Measurements from ENCODE around the gene PLTP. TPM values are rescaled to one million over a fixed set of nuclear protein-coding genes. Genes with fewer than 3 reads are reported as not detected.
"Not testable (repeated sequence)": the region's sequence is repeated elsewhere in the genome, so short reads cannot be mapped to it uniquely, and the experiment has no call there.

The PLTP gene
- total RNA-seq: 95.4 TPM

- DNase-seq (ENCODE audit: low spot score): peak; percentile 86
- peak; percentile 71 for ATAC-seq
- intact Hi-C loops (cut with DNase I): no loop called here
Measured at GRCh38 chr20:45911486-45912343, at the start of gene PLTP. Gene PLTP, minus strand, starts transcription at chr20:45912155. Its CDS starts 703 bp downstream, at chr20:45911452.

GRCh38 chr20:45959956-45960630 lies 48.1 kb upstream of the PLTP start:
- DNase-seq (ENCODE audit: low spot score) (peak; percentile 45), ATAC-seq (no peak)
- intact Hi-C loops (cut with DNase I): loop anchor here (10.0 kb wide), 1 partner anchor 65 kb away; the partner anchor contains the start of genes CTSA and NEURL2

- peak; percentile 56 for DNase-seq (ENCODE audit: low spot score)
- no peak for ATAC-seq
- intact Hi-C loops (cut with DNase I): loop anchor here (10.0 kb wide), 1 partner anchor 64 kb away; the partner anchor contains the start of genes CTSA and NEURL2
Measured at GRCh38 chr20:45959126-45959525, 47.2 kb upstream of the PLTP start.

GRCh38 chr20:45958593-45958992 lies 46.6 kb upstream of the PLTP start:
- DNase-seq (ENCODE audit: low spot score) (peak; percentile 9), ATAC-seq (no peak)
- intact Hi-C loops (cut with DNase I): loop anchor here (10.0 kb wide), 1 partner anchor 64 kb away; the partner anchor contains the start of genes CTSA and NEURL2

- intact Hi-C loops (cut with DNase I): loop anchor here (10.0 kb wide), 1 partner anchor 62 kb away; the partner anchor contains the start of genes CTSA and NEURL2
- ATAC-seq (no peak), DNase-seq (ENCODE audit: low spot score) (peak; percentile 51)
Measured at GRCh38 chr20:45957021-45957941, 45.3 kb upstream of the PLTP start.

DNA sequence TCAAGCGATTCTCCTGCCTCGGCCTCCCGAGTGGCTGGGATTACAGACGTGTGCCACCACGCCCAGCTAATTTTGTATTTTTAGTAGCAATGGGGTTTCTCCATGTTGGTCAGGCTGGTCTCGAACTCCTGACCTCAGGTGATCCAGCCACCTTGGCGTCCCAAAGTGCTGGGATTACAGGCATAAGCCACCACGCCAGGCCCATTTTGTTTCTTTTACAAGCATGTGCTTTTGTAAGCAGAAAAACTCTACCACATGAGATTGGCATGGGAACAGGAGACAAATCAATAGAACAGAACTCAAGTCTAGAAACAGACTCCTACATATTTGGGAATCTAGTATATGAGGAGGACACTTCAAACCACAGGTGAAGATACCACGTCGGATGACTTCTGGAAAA lies 44.4 kb upstream of the PLTP start:
- not testable (repeated sequence) for DNase-seq (ENCODE audit: low spot score); ATAC-seq
- intact Hi-C loops (cut with DNase I): loop anchor here (10.0 kb wide), 1 partner anchor 62 kb away; the partner anchor contains the start of genes CTSA and NEURL2

GRCh38 chr20:45953672-45954071 lies 41.7 kb upstream of the PLTP start:
- no peak for ATAC-seq
- DNase-seq (ENCODE audit: low spot score): no peak
- intact Hi-C loops (cut with DNase I): loop anchor here (10.0 kb wide), 1 partner anchor 59 kb away; the partner anchor contains the start of genes CTSA and NEURL2

- intact Hi-C loops (cut with DNase I): loop anchor here (10.0 kb wide), 1 partner anchor 58 kb away; the partner anchor contains the start of genes CTSA and NEURL2
- DNase-seq (ENCODE audit: low spot score) (no peak), ATAC-seq (no peak)
Measured at GRCh38 chr20:45952861-45953260, 40.9 kb upstream of the PLTP start.

DNA sequence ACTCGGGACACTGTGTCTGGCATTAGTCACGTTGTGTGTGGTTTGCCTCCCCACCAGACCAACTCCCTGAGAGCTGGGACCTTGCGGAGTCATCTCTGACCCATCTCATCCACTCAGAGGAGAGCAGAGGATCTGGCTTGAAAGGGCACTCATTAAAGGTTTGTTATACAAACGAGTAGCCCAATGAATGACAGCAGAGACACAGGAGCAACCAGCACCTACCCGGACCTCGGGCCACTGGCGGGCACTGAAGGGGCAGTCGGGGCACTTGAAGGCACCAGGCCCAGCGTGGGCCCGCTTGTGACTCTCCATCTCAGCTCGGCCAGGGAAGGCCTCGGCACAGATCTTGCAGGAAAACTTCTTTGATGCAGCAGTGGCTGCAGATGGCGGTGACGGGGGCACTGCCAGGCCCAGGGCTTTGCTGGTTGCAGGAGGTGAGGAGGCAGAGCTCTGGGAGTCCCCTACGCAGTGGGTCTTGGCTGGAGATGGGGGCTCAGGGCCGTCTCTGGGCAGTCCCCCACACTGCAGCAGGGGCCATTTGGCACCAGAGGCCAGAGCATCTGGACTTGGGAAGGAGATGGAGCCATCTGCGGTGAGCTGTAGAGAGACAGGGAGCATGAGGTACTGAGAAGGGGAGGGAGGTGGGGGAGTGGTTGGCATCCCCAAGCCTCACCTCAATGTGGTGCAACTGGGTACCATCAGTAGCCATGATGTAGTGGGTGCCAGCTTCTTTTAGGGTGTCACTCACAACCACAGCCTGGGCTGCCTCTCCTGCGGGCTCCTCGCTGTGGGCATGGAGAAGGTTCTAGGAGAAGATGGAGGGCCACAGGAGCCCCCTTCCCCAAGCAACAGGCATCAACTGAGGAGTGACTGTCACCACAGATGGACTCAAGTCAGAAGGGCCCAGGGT lies 40.2 kb upstream of the PLTP start:
- ATAC-seq (no peak), DNase-seq (ENCODE audit: low spot score) (no peak)
- intact Hi-C loops (cut with DNase I): loop anchor here (10.0 kb wide), 1 partner anchor 57 kb away; the partner anchor contains the start of genes CTSA and NEURL2

GRCh38 chr20:45950330-45950646 lies 38.3 kb upstream of the PLTP start:
- ATAC-seq: no peak
- intact Hi-C loops (cut with DNase I): loop anchor here (10.0 kb wide), 1 partner anchor 55 kb away; the partner anchor contains the start of genes CTSA and NEURL2
- DNase-seq (ENCODE audit: low spot score): no peak

DNA sequence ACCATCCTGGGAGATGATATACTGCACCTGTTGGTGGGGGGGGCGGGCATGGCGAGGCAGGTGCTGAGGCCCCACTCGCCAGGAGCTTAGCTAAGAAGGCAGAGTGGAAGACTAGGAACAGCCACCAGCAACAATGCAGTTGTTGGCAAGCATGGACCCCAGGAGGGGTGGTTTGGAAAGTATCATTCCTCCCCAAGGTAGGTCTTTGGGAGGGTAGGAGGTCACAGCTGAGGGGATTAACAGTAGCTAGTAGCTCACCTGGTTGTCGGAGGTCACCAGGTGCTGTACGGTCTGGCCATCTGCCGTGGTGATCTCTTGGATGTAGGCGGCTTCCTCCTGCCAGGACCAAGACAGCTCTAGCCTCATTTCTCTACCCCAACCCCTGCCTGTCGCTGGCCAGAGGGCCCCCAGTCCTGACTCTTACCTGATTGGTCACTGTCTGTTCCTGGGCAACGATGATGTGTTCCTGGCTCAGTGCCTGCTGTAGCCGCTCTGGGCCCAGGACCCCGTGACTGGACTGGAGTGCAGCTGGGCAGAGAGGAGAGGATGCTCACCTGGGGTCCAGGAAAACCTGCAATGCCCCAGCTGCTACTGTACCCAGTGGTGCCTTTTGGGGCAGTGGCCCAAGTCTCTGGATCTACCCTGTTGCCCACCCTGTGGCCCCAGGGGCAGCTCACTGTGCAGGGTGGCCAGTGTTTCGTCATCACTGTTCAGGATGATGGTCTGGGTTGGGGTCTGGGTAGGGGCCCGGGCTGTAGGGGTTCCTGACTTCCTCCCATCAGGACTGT lies 37.8 kb upstream of the PLTP start:
- intact Hi-C loops (cut with DNase I): loop anchor here (10.0 kb wide), 1 partner anchor 55 kb away; the partner anchor contains the start of genes CTSA and NEURL2
- DNase-seq (ENCODE audit: low spot score) (no peak), ATAC-seq (no peak)

GRCh38 chr20:45948742-45949541 lies 37.0 kb upstream of the PLTP start:
- DNase-seq (ENCODE audit: low spot score): no peak
- intact Hi-C loops (cut with DNase I): no loop called here
- no peak for ATAC-seq

- intact Hi-C loops (cut with DNase I): no loop called here
- no peak for ATAC-seq
Measured at GRCh38 chr20:45948261-45948733, 36.3 kb upstream of the PLTP start.

GRCh38 chr20:45947110-45947866 lies 35.3 kb upstream of the PLTP start:
- DNase-seq (ENCODE audit: low spot score) (no peak), ATAC-seq (peak; percentile 4)
- intact Hi-C loops (cut with DNase I): no loop called here

More at GRCh38 chr20:45948261-45948733, 36.3 kb upstream of the PLTP start:
- no peak for DNase-seq (ENCODE audit: low spot score)

Data from sciatic nerve (tissue), 2 donors.